ENCODE data around the gene PHB1. TPM values are rescaled to one million over a fixed set of nuclear protein-coding genes. Genes with fewer than 3 reads are reported as not detected.

PHB1 gene
- total and polyA plus RNA-seq, 2 of the 8 experiments (the other 6 are each of a cell fraction or from before 2014, with no cell fraction given), result 386 to 597 TPM

DNA sequence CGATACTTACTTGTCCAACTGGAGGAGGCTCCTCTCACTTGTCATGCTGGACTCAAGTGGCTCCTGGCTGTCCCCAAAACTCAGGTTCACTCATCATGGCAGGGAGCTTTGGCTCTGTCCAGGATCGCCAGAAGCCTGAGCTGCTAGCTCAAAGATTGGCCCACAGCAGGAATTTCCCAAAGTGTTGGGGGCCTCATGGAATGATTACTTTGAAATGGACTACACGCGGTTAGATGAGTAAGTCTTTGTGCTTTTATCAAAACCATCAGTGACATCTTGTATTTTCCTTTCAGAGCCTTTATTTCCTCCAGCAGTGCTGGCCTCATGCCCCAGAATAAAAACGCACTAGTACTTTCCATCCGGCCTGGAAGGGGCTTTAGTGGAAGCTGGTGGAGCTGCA, 29.2 kb upstream of the PHB1 start:
- Histone ChIP-seq H3K27ac (ENCODE audit: low read depth, low read length) (no peak overlapping the region), H2BK20ac (ENCODE audit: low read length) (no peak overlapping the region), H4K5ac (ENCODE audit: insufficient read length, low read depth, low read length) (no peak overlapping the region), H2BK120ac (replicated peaks; ENCODE audit: low read depth, low read length) (no peak overlapping the region), H3K18ac (ENCODE audit: extremely low read depth, low read length) (no peak overlapping the region), H3K9me3 (ENCODE audit: insufficient read depth in 2 of 2, low read depth in 1 of 2, low read length in 1 of 2) (no peaks in the 10 kb centered on the region), H3K23ac (ENCODE audit: insufficient read length) (no peak overlapping the region), H3K79me2 (ENCODE audit: control insufficient read depth in 1 of 2, insufficient read depth in 2 of 2, low read length in 2 of 2) (no peaks in the 10 kb centered on the region), H4K8ac (ENCODE audit: extremely low read depth, insufficient read depth, low read length) (no peak overlapping the region), H3K4me1 (replicated peaks in 1 of 4; ENCODE audit: control insufficient read depth in 3 of 4, insufficient read depth in 4 of 4, low read length in 3 of 4) (peaks cover 0 to 11% (median 7%) of the 10 kb centered on the region in 4 experiments; a peak in 5 of 7 replicates), H2BK15ac (ENCODE audit: low read length) (0 out of 2 replicates have a peak overlapping the region, but pooled peaks have one; percentile 35), H2BK12ac (ENCODE audit: low read depth, low read length) (no peak overlapping the region), H3K9ac (replicated peaks in 1 of 4; ENCODE audit: extremely low read depth in 1 of 4, low read depth in 3 of 4, low read length in 3 of 4) (no peak overlapping the region), H3K4me3 (ENCODE audit: extremely low read depth in 1 of 4, insufficient read depth in 2 of 4, low read depth in 3 of 4, low read length in 4 of 4) (no peak overlapping the region), H3K56ac (replicated peaks; ENCODE audit: insufficient read length, low read depth, low read length) (no peak overlapping the region), H3K4ac (replicated peaks; ENCODE audit: insufficient read length, low read depth, low read length) (no peak overlapping the region), H2AK5ac (ENCODE audit: low read depth, low read length) (no peak overlapping the region), H2BK5ac (ENCODE audit: low read depth, low read length) (no peak overlapping the region), H3K14ac (ENCODE audit: insufficient read length) (no peak overlapping the region), H3K36me3 (ENCODE audit: control insufficient read depth in 2 of 4, insufficient read depth in 4 of 4, low read length in 3 of 4) (no peaks in the 10 kb centered on the region), H3K23me2 (ENCODE audit: low read depth, low read length) (peaks cover 4% of the 10 kb centered on the region; the same call in 1 of the 2 replicates), H3K79me1 (ENCODE audit: low read depth, low read length) (no peaks in the 10 kb centered on the region), H3K27me3 (replicated peaks in 1 of 4; ENCODE audit: control insufficient read depth in 3 of 4, extremely low read depth in 1 of 4, insufficient read depth in 3 of 4, low read length in 3 of 4) (peaks cover 0 to 8% (median 0%) of the 10 kb centered on the region in 4 experiments; a peak in 3 of 7 replicates), H2AFZ (ENCODE audit: low read length) (no peak overlapping the region), H3K4me2 (ENCODE audit: insufficient read depth in 1 of 2, low read depth in 2 of 2, low read length in 2 of 2) (no peak overlapping the region), H4K20me1 (replicated peaks in 1 of 2; ENCODE audit: control insufficient read depth in 1 of 2, insufficient read depth in 2 of 2, low read length in 2 of 2) (no peaks in the 10 kb centered on the region), H4K91ac (replicated peaks; ENCODE audit: insufficient read length, low read length) (no peak overlapping the region)
- TF ChIP-seq SRF (IDR thresholded peaks at IDR 0.05; ENCODE audit: low read depth, low read length) (no peak), RBBP5 (IDR thresholded peaks at IDR 0.05; ENCODE audit: borderline replicate concordance, low read depth, low read length) (no peak), JUN (IDR thresholded peaks at IDR 0.05; ENCODE audit: low read depth, low read length) (no peak)
- DNase-seq (ENCODE audit: low read depth in 1 of 2, low spot score in 2 of 2) (no peak), FAIRE-seq (no peak)
- WGBS, 2 experiments (ENCODE audit: extremely low coverage in 1 of 2, insufficient coverage in 1 of 2, insufficient read length in 1 of 2, insufficient replicate concordance in 2 of 2, low coverage in 1 of 2, low lambda C conversion rate in 2 of 2, missing lambda C conversion rate in 1 of 2), result 91% methylated on average over 6 of the region's 6 CpGs; no CpG with 5 or more reads in 1 of the 2 experiments
- CTCF ChIA-PET (ENCODE audit: partially characterized antibody), result interaction anchor here (0.9 to 2.8 kb wide), 4 partner anchors 15 to 113 kb away, joined by 3 to 13 read pairs (median 6); no protein-coding TSS in a partner anchor
- POLR2A ChIA-PET (ENCODE audit: partially characterized antibody), result interaction anchor here (1.0 kb wide), 1 partner anchor 70 kb away, joined by 3 read pairs; no protein-coding TSS in a partner anchor
